RPMI7951 (cell line): ENCODE data around the gene EIF2D. TPM values are rescaled to one million over a fixed set of nuclear protein-coding genes. Genes with fewer than 3 reads are reported as not detected.
"Not testable (repeated sequence)": the region's sequence is repeated elsewhere in the genome, so short reads cannot be mapped to it uniquely, and the experiment has no call there.

Experiments used
- DNase-seq: peaks from one replicate; pipeline ENCODE4 v3.0.0-alpha.2; 2012; ENCODE audit warnings: low read depth
- total RNA-seq: library from RNA; depleted of rRNA; stranded (reverse); fragments of >200 nt; shearing (Covaris generic); gene quantifications from 2 replicates; pipeline ENCODE4 v1.2.3, GENCODE V29; 2014; rRNA removed

Gene EIF2D
- total RNA-seq = 30.5 and 38.1 TPM in 2 replicates

GRCh38 chr1:206612129-206612876 lies at the start of gene EIF2D:
EIF2D (minus strand) TSS chr1:206612465; CDS start chr1:206612342, 123 bp downstream.
- DNase-seq = peak; percentile 89

GRCh38 chr1:206661161-206661820 lies 49.0 kb upstream of the EIF2D start:
- no peak for DNase-seq

GRCh38 chr1:206660136-206660535 lies 47.9 kb upstream of the EIF2D start:
- no peak for DNase-seq

- DNase-seq = no peak
Measured at GRCh38 chr1:206658981-206659273, 46.7 kb upstream of the EIF2D start.

GRCh38 chr1:206658264-206658980 lies 46.2 kb upstream of the EIF2D start:
- DNase-seq = peak; percentile 35

- DNase-seq = no peak
Measured at GRCh38 chr1:206657751-206658150, 45.5 kb upstream of the EIF2D start.

- no peak for DNase-seq
Measured at GRCh38 chr1:206656936-206657335, 44.7 kb upstream of the EIF2D start.

GRCh38 chr1:206655471-206655882 lies 43.2 kb upstream of the EIF2D start:
- no peak for DNase-seq

- no peak for DNase-seq
Measured at GRCh38 chr1:206654828-206655227, 42.6 kb upstream of the EIF2D start.

GRCh38 chr1:206653715-206654459 lies 41.6 kb upstream of the EIF2D start:
- DNase-seq = no peak

- DNase-seq = no peak
Measured at GRCh38 chr1:206651958-206652890, 40.0 kb upstream of the EIF2D start.

- DNase-seq = no peak
Measured at GRCh38 chr1:206651014-206651413, 38.7 kb upstream of the EIF2D start.

GRCh38 chr1:206649261-206649921 lies 37.1 kb upstream of the EIF2D start:
- no peak for DNase-seq

- DNase-seq = no peak
Measured at GRCh38 chr1:206647224-206647623, 35.0 kb upstream of the EIF2D start.

- no peak for DNase-seq
Measured at GRCh38 chr1:206646504-206646903, 34.2 kb upstream of the EIF2D start.

- no peak for DNase-seq
Measured at GRCh38 chr1:206643118-206643698, 30.9 kb upstream of the EIF2D start.

GRCh38 chr1:206642074-206642473 lies 29.8 kb upstream of the EIF2D start:
- DNase-seq = not testable (repeated sequence)

GRCh38 chr1:206637605-206638004 lies 25.3 kb upstream of the EIF2D start:
- DNase-seq = no peak

GRCh38 chr1:206636671-206637070 lies 24.4 kb upstream of the EIF2D start:
- no peak for DNase-seq

- DNase-seq = no peak
Measured at GRCh38 chr1:206635978-206636345, 23.7 kb upstream of the EIF2D start.
